ENCODE measurements around the gene RGS3. TPM values are rescaled to one million over a fixed set of nuclear protein-coding genes. Genes with fewer than 3 reads are reported as not detected.

The RGS3 gene
- total and polyA plus RNA-seq, 2 donors (not counting 3 experiments of a cell fraction or from before 2014, with no cell fraction given) = 356 to 416 TPM

GRCh38 chr9:113594484-113595299 lies 131.2 kb downstream of the RGS3 start:
- POLR2A ChIA-PET = interaction anchor here (1.2 to 4.4 kb wide), 12 partner anchors 8 to 139 kb away, joined by 3 to 71 read pairs (median 6); no protein-coding TSS in a partner anchor
- BruUV-seq (replicated peaks) = no TSS peak
- Histone ChIP-seq H3K79me2 (ENCODE audit: control insufficient read depth, insufficient read depth, low read length) (peaks cover 52% of the 10 kb centered on the region), H3K4me2 (ENCODE audit: insufficient read depth, low read length) (peak overlapping the region; percentile 63), H4K20me1 (replicated peaks; ENCODE audit: control insufficient read depth, extremely low read depth, insufficient read depth, low read length) (no peaks in the 10 kb centered on the region), H3K9ac (replicated peaks; ENCODE audit: extremely low read depth, insufficient read depth, low read length) (peak overlapping the region; percentile 95), H3K9me3 (replicated peaks; ENCODE audit: control insufficient read depth, insufficient read depth, low read length) (no peaks in the 10 kb centered on the region), H3K9me1 (replicated peaks; ENCODE audit: control insufficient read depth, extremely low read depth, insufficient read depth, low read length) (no peaks in the 10 kb centered on the region), H3K36me3 (ENCODE audit: control insufficient read depth in 2 of 2, extremely low read depth in 1 of 2, insufficient read depth in 2 of 2, low read length in 2 of 2) (peaks cover 29 to 33% of the 10 kb centered on the region in 2 experiments), H3K27me3 (ENCODE audit: control insufficient read depth in 2 of 2, insufficient read depth in 2 of 2, low read length in 2 of 2) (no peaks in the 10 kb centered on the region), H2AFZ (ENCODE audit: low read depth, low read length) (no peak overlapping the region), H3K27ac (ENCODE audit: insufficient read depth, low read depth, low read length) (peak overlapping the region; percentile 90), H3K4me1 (ENCODE audit: control insufficient read depth, extremely low read depth, insufficient read depth, low read length) (peaks cover 71% of the 10 kb centered on the region), H3K4me3 (replicated peaks in 1 of 3; ENCODE audit: insufficient read depth in 1 of 3, low read depth in 1 of 3, low read length in 3 of 3) (peak overlapping the region; percentile 72 to 93 (median 85))
- TF ChIP-seq POLR2AphosphoS5 (IDR thresholded peaks at IDR 0.05; ENCODE audit: insufficient read depth, low read depth, low read length) (no peak), MYC (IDR thresholded peaks at IDR 0.05; ENCODE audit: low read depth, low read length) (no peak), GATA2 (IDR thresholded peaks at IDR 0.05; ENCODE audit: insufficient read depth, insufficient read length, low read depth, low read length) (no peak), MAX (IDR thresholded peaks at IDR 0.05; ENCODE audit: insufficient read depth, insufficient read length) (no peak), FOS (IDR thresholded peaks at IDR 0.05; ENCODE audit: borderline replicate concordance, insufficient read depth, low read length) (no peak), EZH2 (IDR thresholded peaks at IDR 0.05; ENCODE audit: borderline replicate concordance, low read depth, low read length, severe bottlenecking) (no peak), POLR2A (IDR thresholded peaks at IDR 0.05; ENCODE audit: low read depth, low read length) (no peak), CTCF (IDR thresholded peaks at IDR 0.05; ENCODE audit: extremely low read depth in 1 of 2, insufficient read depth in 1 of 2, low read depth in 1 of 2, low read length in 2 of 2) (no peak), JUN (IDR thresholded peaks at IDR 0.05; ENCODE audit: borderline replicate concordance, insufficient read depth, insufficient read length, low read depth) (no peak)
- intact Hi-C loops (cut with micrococcal nuclease) = loop anchor here (1.0 kb wide), 1 partner anchor 26 kb away; no protein-coding TSS in a partner anchor
- peak; percentile 43 for FAIRE-seq
- dilution Hi-C loops (cut with MboI; ENCODE audit: extremely low pct_ligation_motif_present, low sequenced_read_pairs) = loop anchor here (10.0 kb wide), 1 partner anchor 60 kb away; no protein-coding TSS in a partner anchor
- no peak for DNase-seq (ENCODE audit: low read depth, low spot score)
- CTCF ChIA-PET = interaction anchor here (0.8 to 18.1 kb wide), 9 partner anchors 15 to 185 kb away, joined by 4 to 1173 read pairs (median 7); partner anchors contain the start of genes C9orf43 and POLE3
